ENCODE results near the gene PTPN23.

DNA sequence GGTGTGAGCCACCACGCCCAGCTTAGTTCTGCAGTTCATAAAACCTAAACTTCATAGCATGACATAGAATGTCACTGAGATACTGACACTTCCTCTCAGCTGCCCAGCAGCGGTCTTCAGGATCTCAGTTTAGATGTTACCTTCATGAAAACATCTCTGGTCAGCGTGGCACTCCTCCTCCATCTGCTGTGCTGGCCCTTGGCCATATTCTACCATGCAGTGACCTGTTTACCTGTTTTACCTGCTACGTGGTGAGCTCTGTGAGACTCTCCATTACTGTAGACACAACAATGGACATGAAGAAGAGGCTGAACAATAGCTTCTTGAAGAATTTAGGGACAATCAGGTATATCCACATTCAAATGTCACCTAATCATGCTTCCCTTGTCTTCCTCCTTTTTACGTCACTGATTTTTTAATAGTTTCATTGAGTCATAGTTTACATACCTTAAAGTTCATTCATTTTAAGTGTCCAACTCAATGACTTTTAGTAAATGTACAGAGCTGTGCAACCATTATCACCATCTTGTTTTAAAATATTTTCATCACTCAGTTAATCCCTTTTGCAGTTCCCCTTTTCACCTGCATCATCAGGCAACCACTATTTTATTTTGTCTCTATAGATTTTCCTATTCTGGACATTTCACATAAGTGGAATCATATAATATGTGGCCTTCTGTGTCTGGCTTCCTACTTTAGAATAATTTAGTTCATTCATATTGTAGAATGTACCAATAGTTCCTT is 32.2 kb upstream of the PTPN23 start:
- TF ChIP-seq ZBTB8A (tag by site-specific recombination; IDR thresholded peaks at IDR 0.05): no peak
- no peak for TF ChIP-seq ZNF174 (tag by site-specific recombination; IDR thresholded peaks at IDR 0.05)
- TF ChIP-seq, protein P1, sequence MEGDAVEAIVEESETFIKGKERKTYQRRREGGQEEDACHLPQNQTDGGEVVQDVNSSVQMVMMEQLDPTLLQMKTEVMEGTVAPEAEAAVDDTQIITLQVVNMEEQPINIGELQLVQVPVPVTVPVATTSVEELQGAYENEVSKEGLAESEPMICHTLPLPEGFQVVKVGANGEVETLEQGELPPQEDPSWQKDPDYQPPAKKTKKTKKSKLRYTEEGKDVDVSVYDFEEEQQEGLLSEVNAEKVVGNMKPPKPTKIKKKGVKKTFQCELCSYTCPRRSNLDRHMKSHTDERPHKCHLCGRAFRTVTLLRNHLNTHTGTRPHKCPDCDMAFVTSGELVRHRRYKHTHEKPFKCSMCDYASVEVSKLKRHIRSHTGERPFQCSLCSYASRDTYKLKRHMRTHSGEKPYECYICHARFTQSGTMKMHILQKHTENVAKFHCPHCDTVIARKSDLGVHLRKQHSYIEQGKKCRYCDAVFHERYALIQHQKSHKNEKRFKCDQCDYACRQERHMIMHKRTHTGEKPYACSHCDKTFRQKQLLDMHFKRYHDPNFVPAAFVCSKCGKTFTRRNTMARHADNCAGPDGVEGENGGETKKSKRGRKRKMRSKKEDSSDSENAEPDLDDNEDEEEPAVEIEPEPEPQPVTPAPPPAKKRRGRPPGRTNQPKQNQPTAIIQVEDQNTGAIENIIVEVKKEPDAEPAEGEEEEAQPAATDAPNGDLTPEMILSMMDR (tag by site-specific recombination; IDR thresholded peaks at IDR 0.05): no peak
- TF ChIP-seq, protein P2, sequence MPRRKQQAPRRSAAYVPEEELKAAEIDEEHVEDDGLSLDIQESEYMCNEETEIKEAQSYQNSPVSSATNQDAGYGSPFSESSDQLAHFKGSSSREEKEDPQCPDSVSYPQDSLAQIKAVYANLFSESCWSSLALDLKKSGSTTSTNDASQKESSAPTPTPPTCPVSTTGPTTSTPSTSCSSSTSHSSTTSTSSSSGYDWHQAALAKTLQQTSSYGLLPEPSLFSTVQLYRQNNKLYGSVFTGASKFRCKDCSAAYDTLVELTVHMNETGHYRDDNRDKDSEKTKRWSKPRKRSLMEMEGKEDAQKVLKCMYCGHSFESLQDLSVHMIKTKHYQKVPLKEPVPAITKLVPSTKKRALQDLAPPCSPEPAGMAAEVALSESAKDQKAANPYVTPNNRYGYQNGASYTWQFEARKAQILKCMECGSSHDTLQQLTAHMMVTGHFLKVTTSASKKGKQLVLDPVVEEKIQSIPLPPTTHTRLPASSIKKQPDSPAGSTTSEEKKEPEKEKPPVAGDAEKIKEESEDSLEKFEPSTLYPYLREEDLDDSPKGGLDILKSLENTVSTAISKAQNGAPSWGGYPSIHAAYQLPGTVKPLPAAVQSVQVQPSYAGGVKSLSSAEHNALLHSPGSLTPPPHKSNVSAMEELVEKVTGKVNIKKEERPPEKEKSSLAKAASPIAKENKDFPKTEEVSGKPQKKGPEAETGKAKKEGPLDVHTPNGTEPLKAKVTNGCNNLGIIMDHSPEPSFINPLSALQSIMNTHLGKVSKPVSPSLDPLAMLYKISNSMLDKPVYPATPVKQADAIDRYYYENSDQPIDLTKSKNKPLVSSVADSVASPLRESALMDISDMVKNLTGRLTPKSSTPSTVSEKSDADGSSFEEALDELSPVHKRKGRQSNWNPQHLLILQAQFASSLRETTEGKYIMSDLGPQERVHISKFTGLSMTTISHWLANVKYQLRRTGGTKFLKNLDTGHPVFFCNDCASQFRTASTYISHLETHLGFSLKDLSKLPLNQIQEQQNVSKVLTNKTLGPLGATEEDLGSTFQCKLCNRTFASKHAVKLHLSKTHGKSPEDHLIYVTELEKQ (tag by site-specific recombination; IDR thresholded peaks at IDR 0.05; ENCODE audit: borderline replicate concordance): no peak
